ENCODE data around the gene OSER1. TPM values are rescaled to one million over a fixed set of nuclear protein-coding genes. Genes with fewer than 3 reads are reported as not detected.

Gene OSER1
- total RNA-seq, 1 donor: 46.7 TPM

GRCh38 chr20:44182135-44182765 is 28.3 kb downstream of the OSER1 start:
- Histone ChIP-seq H3K27me3 (ENCODE audit: insufficient read depth, low read length) (peaks cover 3% of the 10 kb centered on the region), H3K27ac (ENCODE audit: low read depth, low read length) (no peak overlapping the region), H2AFZ (ENCODE audit: low read length) (no peak overlapping the region), H4K20me1 (ENCODE audit: insufficient read depth, low read length) (no peaks in the 10 kb centered on the region), H3K36me3 (ENCODE audit: insufficient read depth, low read length) (no peaks in the 10 kb centered on the region), H3K4me2 (ENCODE audit: insufficient read depth, low read length) (no peak overlapping the region), H3K79me2 (ENCODE audit: insufficient read depth, low read length) (no peaks in the 10 kb centered on the region), H3K4me3 (ENCODE audit: insufficient read depth, low read length) (no peak overlapping the region), H3K9me3 (ENCODE audit: low read depth, low read length) (no peaks in the 10 kb centered on the region), H3K4me1 (ENCODE audit: insufficient read depth, low read length) (peaks cover 5% of the 10 kb centered on the region)
- TF ChIP-seq CTCF (IDR thresholded peaks at IDR 0.05; ENCODE audit: extremely low read depth, low read depth, low read length): no peak
- DNase-seq (ENCODE audit: insufficient read length, low spot score, missing footprints): no peak

- H3K4me2 ChIP-seq (ENCODE audit: insufficient read depth, low read length): no peak overlapping the region
- no peak overlapping the region for H2AFZ ChIP-seq (ENCODE audit: low read length)
- peaks cover 3% of the 10 kb centered on the region for H3K27me3 ChIP-seq (ENCODE audit: insufficient read depth, low read length)
- H3K36me3 ChIP-seq (ENCODE audit: insufficient read depth, low read length): no peaks in the 10 kb centered on the region
- no peaks in the 10 kb centered on the region for H3K79me2 ChIP-seq (ENCODE audit: insufficient read depth, low read length)
- no peak overlapping the region for H3K4me3 ChIP-seq (ENCODE audit: insufficient read depth, low read length)
- H3K9me3 ChIP-seq (ENCODE audit: low read depth, low read length): no peaks in the 10 kb centered on the region
- no peak overlapping the region for H3K27ac ChIP-seq (ENCODE audit: low read depth, low read length)
- H3K4me1 ChIP-seq (ENCODE audit: insufficient read depth, low read length): no peaks in the 10 kb centered on the region
- no peaks in the 10 kb centered on the region for H4K20me1 ChIP-seq (ENCODE audit: insufficient read depth, low read length)
- TF ChIP-seq CTCF (IDR thresholded peaks at IDR 0.05; ENCODE audit: extremely low read depth, low read depth, low read length): no peak
- DNase-seq (ENCODE audit: insufficient read length, low spot score, missing footprints): no peak
Measured at GRCh38 chr20:44181611-44182010, 29.0 kb downstream of the OSER1 start.

- Histone ChIP-seq H3K27me3 (ENCODE audit: insufficient read depth, low read length) (peaks cover 3% of the 10 kb centered on the region), H3K27ac (ENCODE audit: low read depth, low read length) (no peak overlapping the region), H3K4me2 (ENCODE audit: insufficient read depth, low read length) (no peak overlapping the region), H3K4me1 (ENCODE audit: insufficient read depth, low read length) (no peaks in the 10 kb centered on the region), H3K9me3 (ENCODE audit: low read depth, low read length) (no peaks in the 10 kb centered on the region), H4K20me1 (ENCODE audit: insufficient read depth, low read length) (no peaks in the 10 kb centered on the region), H3K79me2 (ENCODE audit: insufficient read depth, low read length) (no peaks in the 10 kb centered on the region), H3K36me3 (ENCODE audit: insufficient read depth, low read length) (no peaks in the 10 kb centered on the region), H3K4me3 (ENCODE audit: insufficient read depth, low read length) (no peak overlapping the region), H2AFZ (ENCODE audit: low read length) (peak overlapping the region; percentile 48)
- no peak for TF ChIP-seq CTCF (IDR thresholded peaks at IDR 0.05; ENCODE audit: extremely low read depth, low read depth, low read length)
- DNase-seq (ENCODE audit: insufficient read length, low spot score, missing footprints): no peak
Measured at GRCh38 chr20:44180814-44181213, 29.8 kb downstream of the OSER1 start.

GRCh38 chr20:44176833-44177534 is 33.6 kb downstream of the OSER1 start:
- peaks cover 3% of the 10 kb centered on the region for H3K27me3 ChIP-seq (ENCODE audit: insufficient read depth, low read length)
- H3K27ac ChIP-seq (ENCODE audit: low read depth, low read length): no peak overlapping the region
- no peaks in the 10 kb centered on the region for H4K20me1 ChIP-seq (ENCODE audit: insufficient read depth, low read length)
- H3K4me1 ChIP-seq (ENCODE audit: insufficient read depth, low read length): no peaks in the 10 kb centered on the region
- peak overlapping the region; percentile 41 for H2AFZ ChIP-seq (ENCODE audit: low read length)
- no peak overlapping the region for H3K4me2 ChIP-seq (ENCODE audit: insufficient read depth, low read length)
- peak; percentile 30 for DNase-seq (ENCODE audit: insufficient read length, low spot score, missing footprints)
- TF ChIP-seq CTCF (IDR thresholded peaks at IDR 0.05; ENCODE audit: extremely low read depth, low read depth, low read length): no peak
- H3K9me3 ChIP-seq (ENCODE audit: low read depth, low read length): no peaks in the 10 kb centered on the region
- no peaks in the 10 kb centered on the region for H3K79me2 ChIP-seq (ENCODE audit: insufficient read depth, low read length)
- H3K4me3 ChIP-seq (ENCODE audit: insufficient read depth, low read length): no peak overlapping the region
- no peaks in the 10 kb centered on the region for H3K36me3 ChIP-seq (ENCODE audit: insufficient read depth, low read length)

Measured in osteoblast (primary cell).